ENCODE data around the gene APEH.
"Not testable (repeated sequence)": the region's sequence is repeated elsewhere in the genome, so short reads cannot be mapped to it uniquely, and the experiment has no call there.

APEH gene

DNA sequence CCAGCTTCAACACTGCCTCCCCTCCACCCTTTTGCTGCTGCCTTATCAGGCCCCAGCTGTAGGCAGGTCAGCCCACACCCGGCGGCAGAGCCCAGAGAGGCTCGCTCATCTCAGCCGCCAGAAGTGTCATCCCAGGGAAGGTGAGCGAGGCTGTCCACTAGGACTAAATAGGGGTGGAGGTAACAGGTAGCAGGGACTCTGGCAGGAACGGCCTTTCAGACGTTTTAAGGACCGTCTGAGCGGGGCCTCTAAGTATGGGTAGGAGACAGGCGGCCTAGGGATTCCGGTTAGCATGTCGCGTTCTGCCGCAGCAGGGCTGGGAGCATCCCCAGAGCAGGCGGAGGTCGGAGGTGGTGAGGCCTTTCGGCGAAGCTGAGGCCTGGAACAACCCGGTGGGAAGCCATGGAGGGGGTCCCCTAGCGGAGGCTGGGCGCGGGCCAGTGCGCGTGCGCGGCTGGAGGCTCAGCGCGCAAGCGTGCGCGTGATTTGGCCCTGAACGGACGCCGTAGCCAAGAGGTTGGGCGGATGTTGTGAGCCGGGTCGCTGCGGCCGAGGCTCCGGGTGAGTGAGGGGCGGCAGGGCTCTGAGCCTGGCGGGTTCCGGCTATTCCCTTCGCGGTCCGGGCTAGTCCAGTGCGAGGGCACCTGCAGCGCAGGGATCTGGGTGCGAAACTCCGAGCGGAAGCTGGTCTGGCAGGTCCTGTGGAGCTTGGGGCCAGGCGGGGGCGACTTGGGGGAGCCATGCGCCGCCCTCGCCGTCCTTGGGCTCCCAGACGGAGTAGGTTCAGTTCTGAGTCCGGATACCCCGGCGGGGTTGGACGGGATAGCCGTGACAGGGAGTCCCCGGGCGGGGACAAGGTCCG is 15.1 kb downstream of the APEH start, which contains the start of the genes MST1 and RNF123:
TSS of gene MST1 (minus strand) at position 429 of the 862 bp plus-strand sequence. CDS start 783 bp downstream, outside the sequence.
TSS of gene RNF123 (plus strand) at position 512 of the 862 bp plus-strand sequence. CDS start 1,609 bp downstream, outside the sequence.
- peak; percentile 85 to 89 (median 87) for DNase-seq (ENCODE audit: low read depth in 2 of 3, low spot score in 1 of 3)

DNA sequence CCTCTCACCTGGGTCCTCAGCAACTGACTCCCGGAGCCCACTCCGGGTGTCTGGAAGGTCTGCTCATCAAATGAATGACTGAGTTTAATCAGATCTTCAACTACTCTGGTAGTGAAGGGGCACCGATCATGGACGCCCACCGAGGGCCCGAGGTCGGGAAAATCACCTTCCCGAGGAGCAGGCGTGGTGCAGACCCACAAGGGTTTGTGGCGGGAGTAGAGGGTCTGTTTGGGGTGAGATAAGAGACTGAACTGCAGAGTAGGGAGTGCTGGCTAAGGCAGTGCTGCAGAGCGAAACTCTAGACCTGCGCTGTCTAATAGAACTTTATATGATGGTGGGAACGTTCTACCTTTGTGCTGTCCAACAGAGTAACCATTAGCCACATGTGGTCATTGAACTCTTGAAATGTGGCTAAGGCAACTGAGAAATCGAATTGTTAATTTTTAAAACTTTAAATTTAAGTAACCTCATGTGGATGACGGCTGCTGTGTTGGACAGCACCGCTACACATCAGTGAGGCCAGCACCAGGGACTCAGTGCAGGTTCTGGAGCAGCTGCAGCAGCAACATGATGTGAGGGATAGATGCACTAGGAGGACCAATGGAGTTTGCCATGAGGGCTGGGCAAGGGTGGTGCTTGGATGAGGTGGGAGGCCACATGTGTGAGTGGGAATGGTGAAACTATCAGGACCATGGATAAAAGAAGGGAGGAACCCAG is 15.9 kb downstream of the APEH start:
- DNase-seq (ENCODE audit: low read depth in 2 of 3, low spot score in 1 of 3): not testable (repeated sequence)

GRCh38 chr3:49690856-49691255 is 16.7 kb downstream of the APEH start:
- DNase-seq (ENCODE audit: low read depth in 2 of 3, low spot score in 1 of 3): not testable (repeated sequence)

DNA sequence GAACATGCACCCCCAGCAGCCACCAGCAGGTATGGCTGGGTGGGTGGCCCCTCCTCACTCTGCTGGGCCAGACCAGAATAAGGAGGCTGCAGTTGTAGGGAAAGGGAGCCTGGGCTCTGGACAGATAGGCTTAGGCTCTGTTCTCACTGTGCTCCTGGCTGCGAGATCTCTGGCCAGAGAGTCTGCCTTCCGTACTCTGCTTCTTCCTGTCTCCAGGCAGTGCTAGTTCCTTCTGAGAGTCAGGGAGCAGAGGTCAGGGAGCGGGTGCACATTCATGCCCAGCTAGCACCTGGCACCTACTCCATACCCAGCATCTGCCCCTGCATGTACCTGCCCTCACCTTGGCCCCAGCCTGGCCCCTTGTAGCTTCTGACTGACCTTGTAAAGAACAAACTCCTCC is 17.3 kb downstream of the APEH start:
- DNase-seq (ENCODE audit: low read depth in 2 of 3, low spot score in 1 of 3): not testable (repeated sequence)

GRCh38 chr3:49694409-49695070 is 20.4 kb downstream of the APEH start:
- DNase-seq (ENCODE audit: low read depth in 2 of 3, low spot score in 1 of 3): not testable (repeated sequence)

GRCh38 chr3:49695350-49696015 is 21.3 kb downstream of the APEH start:
- not testable (repeated sequence) for DNase-seq (ENCODE audit: low read depth in 2 of 3, low spot score in 1 of 3)

DNA sequence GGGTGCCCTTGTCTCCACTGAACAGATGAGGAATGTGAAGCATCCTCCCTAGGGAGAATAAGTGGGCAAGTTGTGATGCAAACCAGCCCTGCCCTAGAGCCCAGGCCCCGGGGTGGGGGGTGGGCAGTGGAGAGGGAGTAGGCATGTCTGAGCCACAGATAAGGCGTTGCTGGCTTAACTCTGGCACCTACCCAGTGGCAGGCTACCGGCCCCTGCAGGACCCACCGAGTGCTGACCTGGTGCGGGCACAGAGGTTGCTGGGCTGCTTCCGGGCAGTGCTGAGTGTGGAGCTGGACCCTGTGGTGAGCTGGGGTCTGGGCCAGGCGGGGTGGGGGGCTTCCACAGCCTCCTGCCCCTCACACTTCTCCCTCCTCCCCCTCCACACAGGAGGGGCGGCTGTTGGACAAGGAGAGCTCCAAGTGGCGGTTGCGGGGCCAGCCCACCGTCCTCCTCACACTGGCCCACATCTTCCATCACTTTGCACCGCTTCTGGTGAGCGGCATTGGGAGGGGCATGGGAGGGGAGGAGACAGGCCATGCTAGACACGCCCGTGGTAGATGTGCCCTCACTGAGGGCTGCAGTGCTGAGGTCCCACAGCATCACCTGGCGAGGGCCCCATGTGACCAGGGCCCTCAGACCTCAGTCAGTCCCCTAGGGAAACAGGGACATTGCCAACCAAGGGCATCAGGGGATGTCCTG is 25.3 kb downstream of the APEH start:
- no peak for DNase-seq (ENCODE audit: low read depth in 2 of 3, low spot score in 1 of 3)

DNA sequence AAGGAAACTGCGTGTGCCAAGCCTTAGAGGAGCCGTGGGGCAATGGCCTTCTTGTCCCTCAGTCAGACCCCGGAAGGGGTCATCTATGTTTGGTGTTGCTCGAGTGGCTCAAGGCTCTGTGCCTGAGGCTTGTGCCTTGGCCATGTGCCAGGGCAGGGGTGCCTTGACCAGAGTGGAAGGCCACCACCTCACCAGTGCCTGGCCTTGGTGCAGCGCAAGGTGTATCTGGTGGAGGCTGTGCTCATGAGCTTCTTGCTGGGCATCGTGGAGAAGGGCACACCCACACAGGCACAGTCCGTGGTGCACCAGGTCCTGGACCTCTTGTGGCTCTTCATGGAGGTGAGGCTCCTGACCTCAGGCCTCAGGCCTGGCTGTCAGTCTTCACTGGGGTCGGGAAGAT is 25.9 kb downstream of the APEH start:
- DNase-seq (ENCODE audit: low read depth in 2 of 3, low spot score in 1 of 3): no peak

- DNase-seq (ENCODE audit: low read depth in 2 of 3, low spot score in 1 of 3): no peak
These were observed 26.4 kb downstream of the APEH start for GRCh38 chr3:49700453-49701128.

- no peak for DNase-seq (ENCODE audit: low read depth in 2 of 3, low spot score in 1 of 3)
These were observed 27.4 kb downstream of the APEH start for GRCh38 chr3:49701388-49702077.

DNA sequence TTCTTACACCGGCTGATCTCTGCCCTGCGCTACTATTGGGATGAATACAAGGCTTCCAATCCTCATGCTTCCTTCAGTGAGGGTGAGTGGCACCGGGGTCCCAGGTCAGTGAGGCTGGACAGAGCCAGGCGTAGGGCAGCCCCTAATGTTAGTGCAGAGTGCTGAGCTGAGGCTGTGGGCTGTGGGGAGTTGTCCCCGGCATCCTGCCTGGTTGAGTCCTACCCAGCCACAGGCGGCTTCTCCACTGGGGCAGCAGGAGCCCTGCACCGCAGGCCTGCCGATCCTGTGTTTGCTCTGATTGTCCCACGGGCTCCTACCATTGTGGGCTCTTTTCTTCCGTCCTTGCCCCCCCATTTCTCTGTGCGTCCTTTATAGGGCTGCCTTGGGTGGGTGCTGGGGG is 28.5 kb downstream of the APEH start:
- DNase-seq (ENCODE audit: low read depth in 2 of 3, low spot score in 1 of 3): no peak

GRCh38 chr3:49703443-49703927 is 29.3 kb downstream of the APEH start:
- peak in 2 of 3 donors; percentile 47 to 48 for DNase-seq (ENCODE audit: low read depth in 2 of 3, low spot score in 1 of 3)

DNA sequence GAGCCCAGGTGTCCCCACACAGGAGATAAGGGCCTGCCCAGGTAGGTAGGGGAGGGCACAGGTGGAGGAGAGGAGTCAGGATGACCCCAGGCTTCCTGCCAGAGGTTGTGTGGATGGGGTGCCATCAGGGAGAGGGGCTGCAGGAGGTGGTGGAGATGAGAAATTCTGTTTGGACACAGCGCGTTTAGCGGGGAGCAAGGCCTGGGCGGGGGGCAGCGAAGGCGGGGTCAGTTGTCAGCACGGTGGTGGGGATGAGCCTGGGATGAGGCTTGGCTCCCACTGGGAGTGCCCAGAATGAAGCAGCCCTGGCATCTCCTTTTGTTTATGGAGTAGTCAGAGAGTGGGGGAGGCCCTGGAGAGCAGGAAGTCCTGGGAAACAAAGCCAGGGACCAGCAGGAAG is 29.8 kb downstream of the APEH start:
- no peak for DNase-seq (ENCODE audit: low read depth in 2 of 3, low spot score in 1 of 3)

DNA sequence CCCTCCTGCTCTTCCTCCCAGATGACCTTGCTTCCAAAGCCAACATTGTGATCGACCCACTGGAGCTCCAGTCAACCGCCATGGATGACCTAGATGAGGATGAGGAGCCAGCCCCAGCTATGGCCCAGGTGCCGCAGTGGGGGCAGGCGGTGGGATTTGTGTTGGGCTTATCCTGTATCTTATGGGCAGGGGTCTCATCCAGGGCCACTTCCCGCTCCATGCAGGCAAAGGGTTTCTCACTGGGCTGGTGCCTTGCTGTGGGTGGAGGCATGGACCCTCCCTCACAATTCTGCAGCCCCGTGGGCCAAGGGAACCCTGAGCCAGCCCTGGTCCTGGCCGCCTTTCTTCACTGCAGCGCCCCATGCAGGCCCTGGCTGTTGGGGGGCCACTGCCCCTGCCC is 30.5 kb downstream of the APEH start:
- DNase-seq (ENCODE audit: low read depth in 2 of 3, low spot score in 1 of 3): no peak

- no peak for DNase-seq (ENCODE audit: low read depth in 2 of 3, low spot score in 1 of 3)
These were observed 31.3 kb downstream of the APEH start for GRCh38 chr3:49705390-49705960.

DNA sequence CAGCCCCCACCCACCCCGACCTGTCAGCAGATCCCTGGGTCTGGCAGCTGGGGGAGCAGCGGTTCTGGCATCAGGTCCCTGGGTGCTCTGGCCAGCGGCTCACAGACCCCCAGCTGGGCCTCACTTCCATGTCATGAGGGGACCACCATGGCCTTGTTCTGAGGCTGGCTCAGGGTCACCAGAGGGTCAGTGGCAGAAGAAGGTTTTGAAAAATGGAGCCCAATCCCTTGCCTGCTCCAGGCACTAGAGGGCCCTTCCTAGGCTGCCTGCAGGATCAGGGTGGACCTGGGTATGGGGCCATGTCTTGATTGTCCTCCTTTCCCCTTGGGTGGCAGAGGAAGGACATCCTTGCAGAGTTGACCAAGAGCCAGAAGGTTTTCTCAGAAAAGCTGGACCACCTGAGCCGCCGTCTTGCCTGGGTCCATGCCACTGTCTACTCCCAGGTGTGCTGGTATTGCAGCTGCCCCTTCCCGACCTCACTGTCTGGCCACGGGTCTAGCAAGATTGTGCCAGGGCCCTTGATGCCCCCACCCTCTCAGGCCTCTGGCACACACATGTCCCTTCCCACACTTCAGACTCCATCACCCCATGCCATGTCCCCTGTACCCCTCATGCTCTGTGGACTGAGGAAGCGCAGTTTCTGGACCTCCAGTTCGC is 32.4 kb downstream of the APEH start:
- no peak for DNase-seq (ENCODE audit: low read depth in 2 of 3, low spot score in 1 of 3)

DNA sequence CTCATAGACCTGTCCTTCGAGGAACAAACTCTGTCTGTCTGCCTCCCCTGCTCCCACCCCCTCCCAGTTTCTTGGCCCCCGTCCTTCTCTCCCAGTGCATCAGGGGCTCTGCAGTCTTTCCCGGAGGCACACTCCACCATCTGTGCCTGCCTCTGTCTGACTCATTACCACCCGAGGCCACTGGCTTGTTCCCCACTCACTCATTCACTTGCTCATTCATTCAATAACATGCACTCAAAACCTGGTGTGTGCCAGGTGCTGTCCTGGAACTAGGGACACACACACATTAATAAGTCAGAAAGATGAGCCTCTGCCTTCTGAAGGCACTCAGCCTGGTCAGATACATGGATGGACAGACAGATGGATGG is 32.9 kb downstream of the APEH start:
- no peak for DNase-seq (ENCODE audit: low read depth in 2 of 3, low spot score in 1 of 3)

DNA sequence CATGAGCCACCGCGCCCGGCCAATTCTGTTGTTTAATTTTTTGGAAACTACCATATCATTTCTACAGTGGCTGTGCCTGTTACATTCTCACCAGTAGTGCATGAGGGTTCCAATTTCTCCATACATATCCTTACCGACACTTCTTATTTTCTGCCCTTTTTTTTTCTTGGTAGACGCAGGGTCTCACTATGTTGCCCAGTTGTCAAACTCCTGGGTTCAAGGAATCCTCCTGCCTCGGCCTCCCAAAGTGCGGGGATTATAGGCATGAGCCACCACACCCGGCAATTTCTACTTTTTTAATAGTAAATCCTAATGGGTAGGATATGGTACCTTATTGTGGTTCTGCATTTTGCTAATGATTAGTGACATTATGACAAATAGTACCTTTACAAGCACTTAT is 35.7 kb downstream of the APEH start:
- no peak for DNase-seq (ENCODE audit: low read depth in 2 of 3, low spot score in 1 of 3)

Data from stimulated activated CD4-positive, alpha-beta T cell treated with anti-CD3 and anti-CD28 coated beads, Interleukin-12 subunit alpha, Interleukin-12 subunit beta, amount 100 ng/mL, for 48 hours (primary cell).